C1 segment of cervical spinal cord (tissue), 14 donors: ENCODE measurements around the gene TMEM63A.
"Not testable (repeated sequence)": the region's sequence is repeated elsewhere in the genome, so short reads cannot be mapped to it uniquely, and the experiment has no call there.

Experiments used
- DNase-seq, 14 donors: peaks; one replicate each; lab custom pipeline; 2025; lab: John Stamatoyannopoulos, UW

TMEM63A gene

DNA sequence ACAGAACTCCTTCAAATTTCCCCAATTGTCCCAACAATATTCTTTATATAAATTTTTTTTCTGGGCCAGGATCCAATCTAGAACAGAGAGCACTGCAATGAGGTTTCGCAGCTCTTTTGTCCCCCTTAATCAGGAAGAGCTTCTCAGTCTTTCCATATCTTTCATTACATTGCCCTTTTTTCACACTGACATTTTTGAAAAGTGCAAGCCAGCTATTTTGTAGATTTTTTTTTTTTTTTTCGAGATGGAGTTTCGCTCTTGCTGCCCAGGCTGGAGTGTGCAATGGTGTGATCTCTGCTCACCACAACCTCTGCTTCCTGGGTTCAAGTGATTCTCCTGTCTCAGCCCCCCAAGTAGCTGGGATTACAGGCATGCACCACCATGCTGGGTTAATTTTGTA lies 75.4 kb downstream of the TMEM63A start:
- DNase-seq, result not testable (repeated sequence)

DNA sequence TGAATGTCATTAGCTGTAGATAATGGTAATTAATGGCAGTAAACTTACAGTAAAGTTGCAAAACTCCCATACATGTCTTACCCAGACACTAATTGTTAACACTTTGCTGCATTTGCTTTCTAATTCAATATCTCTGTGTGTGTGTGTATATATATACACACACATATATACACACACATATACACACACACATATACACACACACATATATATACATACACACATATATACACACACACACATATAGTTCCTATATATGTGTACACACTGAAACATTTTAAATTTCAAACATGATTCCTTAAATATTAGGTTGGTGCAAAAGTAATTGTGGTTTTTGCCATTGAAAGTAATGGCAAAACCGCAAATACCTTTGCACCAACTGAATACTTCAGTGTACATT lies 75.9 kb downstream of the TMEM63A start:
- no peak for DNase-seq

DNA sequence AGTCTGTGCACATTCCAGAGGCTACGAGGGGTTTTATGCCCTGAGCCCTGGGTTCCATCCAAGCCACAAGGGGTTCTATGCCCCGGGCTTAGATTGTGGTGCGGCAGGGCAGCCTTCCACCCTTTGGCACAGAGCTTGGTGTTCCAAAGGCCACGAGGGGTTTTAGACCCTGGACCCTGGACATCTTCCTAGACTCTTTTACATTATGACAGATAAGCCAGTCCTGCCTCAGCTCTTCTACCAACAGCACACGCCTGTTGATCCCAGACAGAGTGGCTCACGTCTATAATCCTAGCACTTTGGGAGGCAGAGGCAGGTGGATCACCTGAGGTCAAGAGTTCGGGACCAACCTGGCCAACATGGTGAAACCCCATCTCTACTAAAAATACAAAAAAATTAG lies 81.0 kb downstream of the TMEM63A start:
- DNase-seq, result not testable (repeated sequence)

DNA sequence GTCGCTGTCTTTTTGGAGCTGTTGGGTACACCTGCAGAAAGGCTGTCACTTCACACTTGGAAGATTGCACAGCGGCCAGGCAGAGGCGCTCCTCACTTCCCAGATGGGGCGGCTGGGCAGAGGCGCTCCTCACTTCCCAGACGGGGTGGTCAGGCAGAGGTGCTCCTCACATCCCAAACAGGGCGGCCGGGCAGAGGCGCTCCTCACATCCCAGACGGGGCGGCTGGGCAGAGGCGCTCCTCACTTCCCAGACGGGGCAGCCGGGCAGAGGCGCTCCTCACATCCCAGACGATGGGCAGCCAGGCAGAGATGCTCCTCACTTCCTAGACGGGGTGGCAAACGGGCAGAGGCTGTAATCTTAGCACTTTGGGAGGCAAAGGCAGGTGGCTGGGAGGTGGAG lies 86.1 kb downstream of the TMEM63A start:
- DNase-seq, result not testable (repeated sequence)
